Calu3 (cell line): ENCODE measurements around the gene WNK2. TPM values are rescaled to one million over a fixed set of nuclear protein-coding genes. Genes with fewer than 3 reads are reported as not detected.

ENCODE experiments used
- BruUV-seq: library from RNA; stranded (reverse); fragments of 400-500 nt; replicated peaks from 2 replicates; lab custom pipeline; 2021; lab: Mats Ljungman, UMichigan
- CTCF ChIA-PET: fragments of 300-600 bp; sonication (Branson Sonifier 250); formaldehyde crosslinking; loops from one replicate; lab custom pipeline; 2022; ENCODE audit warnings: antibody characterized with exemption; lab: Charles Lee
- DNase-seq: peaks from one replicate; pipeline ENCODE4 v3.0.0; 2022
- H3K27ac Mint-ChIP-seq: one replicate; pipeline ENCODE4 v1.8.0; 2022; ENCODE audit warnings: mixed read lengths; ENCODE audit not compliant: unreplicated experiment
- H3K27me3 Mint-ChIP-seq: one replicate; pipeline ENCODE4 v1.8.0; 2022; ENCODE audit warnings: mixed read lengths; ENCODE audit not compliant: unreplicated experiment
- H3K36me3 Mint-ChIP-seq: one replicate; pipeline ENCODE4 v1.8.0; 2022; ENCODE audit warnings: mild to moderate bottlenecking, moderate library complexity, mixed read lengths; ENCODE audit not compliant: insufficient read depth, unreplicated experiment
- H3K4me1 Mint-ChIP-seq: one replicate; pipeline ENCODE4 v1.8.0; 2022; ENCODE audit warnings: mild to moderate bottlenecking, low read depth, mixed read lengths; ENCODE audit not compliant: unreplicated experiment
- H3K4me3 Mint-ChIP-seq: one replicate; pipeline ENCODE4 v1.8.0; 2022; ENCODE audit warnings: mild to moderate bottlenecking, low read depth, moderate library complexity, mixed read lengths; ENCODE audit not compliant: unreplicated experiment
- H3K9me3 Mint-ChIP-seq: one replicate; pipeline ENCODE4 v1.8.0; 2022; ENCODE audit warnings: low read depth, mixed read lengths; ENCODE audit not compliant: unreplicated experiment
- intact Hi-C: fragments of 100-400 bp; cut with micrococcal nuclease; formaldehyde crosslinking; loops from one replicate; pipeline ENCODE4 v1.10.0; 2022; ENCODE audit not compliant: unreplicated experiment
- total RNA-seq: library from RNA; stranded (reverse); gene quantifications from 2 replicates; pipeline ENCODE4 v1.2.3, GENCODE V29; 2022
- TF ChIP-seq, protein P1 (sequence below): fragments of 200-600 bp; IDR thresholded peaks from one replicate; pipeline ENCODE4 v1.8.0; 2022; ENCODE audit warnings: antibody characterized with exemption; ENCODE audit not compliant: unreplicated experiment

The WNK2 gene
- total RNA-seq, 1 experiment from 2014 or later, result 85.7 TPM

GRCh38 chr9:93161786-93162562 is 22.0 kb upstream of the WNK2 start:
- BruUV-seq, result no TSS peak
- Mint-ChIP-seq H3K4me3 (no peak overlapping the region), H3K9me3 (no peaks in the 10 kb centered on the region), H3K4me1 (no peaks in the 10 kb centered on the region), H3K27me3 (no peaks in the 10 kb centered on the region), H3K36me3 (no peaks in the 10 kb centered on the region), H3K27ac (no peak overlapping the region)
- TF ChIP-seq, protein P1, sequence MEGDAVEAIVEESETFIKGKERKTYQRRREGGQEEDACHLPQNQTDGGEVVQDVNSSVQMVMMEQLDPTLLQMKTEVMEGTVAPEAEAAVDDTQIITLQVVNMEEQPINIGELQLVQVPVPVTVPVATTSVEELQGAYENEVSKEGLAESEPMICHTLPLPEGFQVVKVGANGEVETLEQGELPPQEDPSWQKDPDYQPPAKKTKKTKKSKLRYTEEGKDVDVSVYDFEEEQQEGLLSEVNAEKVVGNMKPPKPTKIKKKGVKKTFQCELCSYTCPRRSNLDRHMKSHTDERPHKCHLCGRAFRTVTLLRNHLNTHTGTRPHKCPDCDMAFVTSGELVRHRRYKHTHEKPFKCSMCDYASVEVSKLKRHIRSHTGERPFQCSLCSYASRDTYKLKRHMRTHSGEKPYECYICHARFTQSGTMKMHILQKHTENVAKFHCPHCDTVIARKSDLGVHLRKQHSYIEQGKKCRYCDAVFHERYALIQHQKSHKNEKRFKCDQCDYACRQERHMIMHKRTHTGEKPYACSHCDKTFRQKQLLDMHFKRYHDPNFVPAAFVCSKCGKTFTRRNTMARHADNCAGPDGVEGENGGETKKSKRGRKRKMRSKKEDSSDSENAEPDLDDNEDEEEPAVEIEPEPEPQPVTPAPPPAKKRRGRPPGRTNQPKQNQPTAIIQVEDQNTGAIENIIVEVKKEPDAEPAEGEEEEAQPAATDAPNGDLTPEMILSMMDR, result no peak
- DNase-seq, result no peak
- intact Hi-C loops, result loop anchor here (2.0 kb wide), 1 partner anchor 141 kb away; no protein-coding TSS in a partner anchor
- CTCF ChIA-PET, result no interaction called here

- intact Hi-C loops, result no loop called here
- no peak overlapping the region for H3K27ac Mint-ChIP-seq
- CTCF ChIA-PET, result no interaction called here
- H3K4me1 Mint-ChIP-seq, result no peaks in the 10 kb centered on the region
- H3K36me3 Mint-ChIP-seq, result no peaks in the 10 kb centered on the region
- H3K9me3 Mint-ChIP-seq, result no peaks in the 10 kb centered on the region
- no peak overlapping the region for H3K4me3 Mint-ChIP-seq
- no peak for DNase-seq
- BruUV-seq, result no TSS peak
- H3K27me3 Mint-ChIP-seq, result no peaks in the 10 kb centered on the region
- TF ChIP-seq, protein P1, result no peak
Measured at GRCh38 chr9:93164085-93164484, 19.9 kb upstream of the WNK2 start.

- CTCF ChIA-PET, result no interaction called here
- TF ChIP-seq, protein P1, result no peak
- BruUV-seq, result no TSS peak
- no peaks in the 10 kb centered on the region for H3K9me3 Mint-ChIP-seq
- H3K36me3 Mint-ChIP-seq, result no peaks in the 10 kb centered on the region
- no peaks in the 10 kb centered on the region for H3K4me1 Mint-ChIP-seq
- DNase-seq, result no peak
- no peak overlapping the region for H3K27ac Mint-ChIP-seq
- intact Hi-C loops, result no loop called here
- H3K4me3 Mint-ChIP-seq, result no peak overlapping the region
- no peaks in the 10 kb centered on the region for H3K27me3 Mint-ChIP-seq
Measured at GRCh38 chr9:93166699-93167098, 17.2 kb upstream of the WNK2 start.

GRCh38 chr9:93167185-93167584 is 16.8 kb upstream of the WNK2 start:
- intact Hi-C loops, result no loop called here

More at GRCh38 chr9:93167185-93167584, 16.8 kb upstream of the WNK2 start:
- no peak for DNase-seq
- CTCF ChIA-PET, result interaction anchor here (0.6 kb wide), 1 partner anchor 10 kb away, joined by 3 read pairs; no protein-coding TSS in a partner anchor
- no peaks in the 10 kb centered on the region for H3K9me3 Mint-ChIP-seq
- TF ChIP-seq, protein P1, result no peak
- no peak overlapping the region for H3K4me3 Mint-ChIP-seq
- H3K27ac Mint-ChIP-seq, result no peak overlapping the region
- no peaks in the 10 kb centered on the region for H3K27me3 Mint-ChIP-seq
- H3K36me3 Mint-ChIP-seq, result no peaks in the 10 kb centered on the region
- no TSS peak for BruUV-seq
- H3K4me1 Mint-ChIP-seq, result no peaks in the 10 kb centered on the region
